Cardiac septum (tissue), 1 donor: ENCODE measurements around the gene CHMP6. TPM values are rescaled to one million over a fixed set of nuclear protein-coding genes. Genes with fewer than 3 reads are reported as not detected.

Experiments used
- DNase-seq: peaks from one replicate; pipeline ENCODE4 v3.0.0-alpha.2; 2020; ENCODE audit warnings: low spot score
- intact Hi-C: fragments of 100-400 bp; cut with DNase I; formaldehyde crosslinking; loops from one replicate; pipeline ENCODE4 v1.14.0; 2022
- total RNA-seq: library from RNA; stranded (reverse); fragmentation: NEBNext Ultra II Directional; extraction: Animal tissue kit (Norgen Biotek cat#: 25700); gene quantifications from one replicate; pipeline ENCODE4 v1.2.1, GENCODE V29; 2021
- donor health status: DM: no; HTN: no; CAD: no.

CHMP6 gene
- total RNA-seq, 1 donor from 2014 or later = 21.7 TPM

GRCh38 chr17:80986816-80987475 lies 4.7 kb upstream of the CHMP6 start:
- intact Hi-C loops = loop anchor here (5.0 kb wide), 1 partner anchor 35 kb away; no protein-coding TSS in a partner anchor
- DNase-seq = no peak

- no peak for DNase-seq
- intact Hi-C loops = loop anchor here (5.0 kb wide), 1 partner anchor 34 kb away; no protein-coding TSS in a partner anchor
These were observed 3.6 kb upstream of the CHMP6 start for GRCh38 chr17:80987941-80988461.

- no peak for DNase-seq
- intact Hi-C loops = loop anchor here (1.0 to 5.0 kb wide), 2 partner anchors 33 to 112 kb away; no protein-coding TSS in a partner anchor
These were observed 2.1 kb upstream of the CHMP6 start for GRCh38 chr17:80989586-80989913.

- no peak for DNase-seq
- intact Hi-C loops = no loop called here
These were observed 558 bp upstream of the CHMP6 start for GRCh38 chr17:80990921-80991644.

- intact Hi-C loops = no loop called here
- DNase-seq = no peak
These were observed 671 bp downstream of the CHMP6 start for GRCh38 chr17:80992077-80992947.

GRCh38 chr17:80992948-80993624 lies 1.4 kb downstream of the CHMP6 start:
- intact Hi-C loops = no loop called here
- no peak for DNase-seq

GRCh38 chr17:80995131-80995530 lies 3.5 kb downstream of the CHMP6 start:
- no peak for DNase-seq
- intact Hi-C loops = no loop called here

- intact Hi-C loops = no loop called here
- DNase-seq = no peak
These were observed 5.0 kb downstream of the CHMP6 start for GRCh38 chr17:80996422-80997305.

GRCh38 chr17:80997424-80998117 lies 5.9 kb downstream of the CHMP6 start:
- intact Hi-C loops = no loop called here
- DNase-seq = no peak

GRCh38 chr17:80998118-80998747 lies 6.6 kb downstream of the CHMP6 start:
- no peak for DNase-seq
- intact Hi-C loops = no loop called here

GRCh38 chr17:80998748-80999535 lies 7.3 kb downstream of the CHMP6 start:
- no peak for DNase-seq
- intact Hi-C loops = no loop called here

GRCh38 chr17:80999536-81000333 lies 8.1 kb downstream of the CHMP6 start:
- intact Hi-C loops = no loop called here
- no peak for DNase-seq

- no peak for DNase-seq
- intact Hi-C loops = no loop called here
These were observed 8.6 kb downstream of the CHMP6 start for GRCh38 chr17:81000334-81000630.

GRCh38 chr17:81000631-81001357 lies 9.2 kb downstream of the CHMP6 start:
- no peak for DNase-seq
- intact Hi-C loops = no loop called here

- DNase-seq = no peak
- intact Hi-C loops = no loop called here
These were observed 10.4 kb downstream of the CHMP6 start for GRCh38 chr17:81002013-81002384.
